ENCODE measurements around the gene BTBD7.

The BTBD7 gene

GRCh38 chr14:93317875-93318807 is 14.7 kb downstream of the BTBD7 start:
- Mint-ChIP-seq H3K27ac (no peak overlapping the region), H3K36me3 (peaks cover 16% of the 10 kb centered on the region), H3K4me3 (no peak overlapping the region), H3K9me3 (ENCODE audit: low read depth) (no peaks in the 10 kb centered on the region), H3K27me3 (no peaks in the 10 kb centered on the region), H3K4me1 (ENCODE audit: low read depth) (peaks cover 40% of the 10 kb centered on the region)

DNA sequence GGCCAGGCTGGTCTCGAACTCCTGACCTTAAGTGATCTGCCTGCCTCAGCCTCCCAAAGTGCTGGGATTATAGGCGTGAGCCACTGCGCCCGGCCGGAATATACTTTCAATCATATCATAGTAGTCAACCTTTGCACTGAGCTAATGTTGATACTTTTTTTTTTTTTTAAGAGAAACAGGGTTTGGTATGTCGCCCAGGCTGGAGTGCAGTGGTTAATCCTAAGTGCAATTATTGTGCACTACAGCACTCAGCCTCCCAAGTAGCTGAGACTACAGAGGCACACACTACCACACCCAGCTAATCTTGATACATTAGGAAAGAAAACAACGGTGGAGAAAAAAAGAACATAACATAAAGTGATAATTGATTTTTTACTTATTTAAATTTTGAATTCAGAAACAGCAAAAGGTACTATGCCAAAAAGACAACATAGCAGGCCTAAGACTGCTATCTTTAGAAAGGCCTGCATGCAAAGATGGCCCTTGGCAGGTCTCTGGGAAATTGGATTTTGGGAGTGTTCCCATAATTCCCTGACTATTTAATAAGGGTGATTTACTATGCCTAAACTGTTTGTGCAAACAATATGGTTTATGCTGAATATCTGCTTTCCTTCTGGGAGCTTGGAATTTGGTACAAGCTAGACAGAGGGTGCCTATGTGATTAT is 15.5 kb downstream of the BTBD7 start:
- peaks cover 44% of the 10 kb centered on the region for H3K4me1 Mint-ChIP-seq (ENCODE audit: low read depth)
- H3K27me3 Mint-ChIP-seq, result no peaks in the 10 kb centered on the region
- peaks cover 14% of the 10 kb centered on the region for H3K36me3 Mint-ChIP-seq
- no peak overlapping the region for H3K4me3 Mint-ChIP-seq
- no peaks in the 10 kb centered on the region for H3K9me3 Mint-ChIP-seq (ENCODE audit: low read depth)
- H3K27ac Mint-ChIP-seq, result no peak overlapping the region

- H3K27me3 Mint-ChIP-seq, result no peaks in the 10 kb centered on the region
- no peak overlapping the region for H3K4me3 Mint-ChIP-seq
- peaks cover 13% of the 10 kb centered on the region for H3K36me3 Mint-ChIP-seq
- no peak overlapping the region for H3K27ac Mint-ChIP-seq
- peaks cover 43% of the 10 kb centered on the region for H3K4me1 Mint-ChIP-seq (ENCODE audit: low read depth)
- H3K9me3 Mint-ChIP-seq (ENCODE audit: low read depth), result no peaks in the 10 kb centered on the region
These were observed 16.1 kb downstream of the BTBD7 start for GRCh38 chr14:93316716-93317115.

DNA sequence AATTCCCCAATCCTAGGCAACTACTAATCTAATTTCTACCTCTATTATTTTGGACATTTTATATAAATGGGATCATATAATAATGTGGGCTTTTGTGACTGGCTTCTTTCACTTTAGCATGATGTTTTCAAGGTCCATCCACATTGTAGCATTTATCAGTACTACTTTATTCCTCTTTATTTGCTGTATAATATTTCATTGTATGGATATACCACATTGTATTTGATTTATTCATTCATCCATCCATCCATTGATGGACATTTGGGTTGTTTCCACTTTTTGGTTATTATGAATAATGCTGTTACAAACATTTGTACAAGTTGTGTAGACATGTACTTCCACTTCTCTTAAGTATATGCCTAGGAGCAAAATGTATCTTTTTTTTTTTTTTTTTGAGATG is 17.3 kb downstream of the BTBD7 start:
- no peak overlapping the region for H3K4me3 Mint-ChIP-seq
- H3K36me3 Mint-ChIP-seq, result peaks cover 11% of the 10 kb centered on the region
- peaks cover 42% of the 10 kb centered on the region for H3K4me1 Mint-ChIP-seq (ENCODE audit: low read depth)
- no peaks in the 10 kb centered on the region for H3K9me3 Mint-ChIP-seq (ENCODE audit: low read depth)
- no peaks in the 10 kb centered on the region for H3K27me3 Mint-ChIP-seq
- H3K27ac Mint-ChIP-seq, result no peak overlapping the region

GRCh38 chr14:93311082-93311481 is 21.8 kb downstream of the BTBD7 start:
- H3K4me3 Mint-ChIP-seq, result no peak overlapping the region
- no peaks in the 10 kb centered on the region for H3K27me3 Mint-ChIP-seq
- H3K4me1 Mint-ChIP-seq (ENCODE audit: low read depth), result peaks cover 38% of the 10 kb centered on the region
- no peak overlapping the region for H3K27ac Mint-ChIP-seq
- H3K9me3 Mint-ChIP-seq (ENCODE audit: low read depth), result no peaks in the 10 kb centered on the region
- H3K36me3 Mint-ChIP-seq, result peaks cover 3% of the 10 kb centered on the region

GRCh38 chr14:93309427-93309966 is 23.3 kb downstream of the BTBD7 start:
- no peaks in the 10 kb centered on the region for H3K9me3 Mint-ChIP-seq (ENCODE audit: low read depth)
- no peak overlapping the region for H3K4me3 Mint-ChIP-seq
- peaks cover 42% of the 10 kb centered on the region for H3K4me1 Mint-ChIP-seq (ENCODE audit: low read depth)
- H3K36me3 Mint-ChIP-seq, result peaks cover 3% of the 10 kb centered on the region
- H3K27me3 Mint-ChIP-seq, result no peaks in the 10 kb centered on the region
- no peak overlapping the region for H3K27ac Mint-ChIP-seq

DNA sequence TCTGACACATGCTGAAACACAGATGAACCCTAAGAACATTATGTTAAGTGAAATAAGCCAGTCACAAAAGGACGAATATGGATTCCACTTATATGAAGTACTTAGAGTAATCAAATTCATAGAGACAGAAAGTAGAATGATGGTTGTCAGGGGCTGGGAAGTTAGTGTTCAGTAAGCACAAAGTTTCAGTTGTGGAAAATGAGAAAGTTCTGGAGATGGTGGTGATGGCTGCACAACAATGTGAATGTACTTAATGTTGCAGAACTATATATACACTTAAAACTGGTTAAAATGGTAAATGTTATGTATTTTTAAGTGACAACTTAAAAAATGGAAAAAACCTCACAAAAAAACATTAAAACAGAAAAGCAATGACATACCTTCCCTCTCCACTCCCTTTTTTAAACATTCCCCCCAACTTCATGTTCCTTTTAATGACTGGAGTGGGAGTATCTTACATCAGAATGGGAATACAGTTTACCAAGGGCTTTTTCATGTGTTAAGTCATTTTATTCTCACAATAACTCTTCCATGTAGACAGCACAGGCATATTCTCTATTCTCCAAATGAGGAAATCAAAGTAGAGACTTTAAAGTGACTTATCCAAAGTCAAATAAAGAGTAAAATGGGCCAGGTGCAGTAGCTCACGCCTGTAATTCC is 24.0 kb downstream of the BTBD7 start:
- Mint-ChIP-seq H3K9me3 (ENCODE audit: low read depth) (no peaks in the 10 kb centered on the region), H3K4me3 (no peak overlapping the region), H3K4me1 (ENCODE audit: low read depth) (peaks cover 42% of the 10 kb centered on the region), H3K27me3 (no peaks in the 10 kb centered on the region), H3K27ac (peak overlapping the region; percentile 0), H3K36me3 (peaks cover 3% of the 10 kb centered on the region)

DNA sequence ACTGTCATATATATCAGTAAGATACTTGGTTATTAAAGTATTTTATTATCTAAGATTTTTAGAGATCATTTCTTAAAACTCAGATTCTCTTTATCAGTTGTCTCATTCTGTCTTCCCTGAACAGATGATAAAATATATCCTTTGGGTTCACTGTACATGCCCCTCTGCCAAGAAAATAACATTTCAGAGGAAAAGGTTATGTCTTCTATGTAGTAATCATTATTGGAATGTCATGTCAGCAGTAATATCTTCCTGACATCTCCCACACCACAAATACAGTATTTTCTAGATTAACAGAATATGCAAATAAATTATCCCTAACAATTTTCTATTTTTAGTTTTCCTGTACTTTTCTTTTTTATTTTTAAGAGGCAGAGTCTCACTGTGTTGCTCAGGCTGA is 26.0 kb downstream of the BTBD7 start:
- peaks cover 38% of the 10 kb centered on the region for H3K4me1 Mint-ChIP-seq (ENCODE audit: low read depth)
- no peaks in the 10 kb centered on the region for H3K27me3 Mint-ChIP-seq
- H3K36me3 Mint-ChIP-seq, result peaks cover 3% of the 10 kb centered on the region
- no peak overlapping the region for H3K27ac Mint-ChIP-seq
- no peaks in the 10 kb centered on the region for H3K9me3 Mint-ChIP-seq (ENCODE audit: low read depth)
- no peak overlapping the region for H3K4me3 Mint-ChIP-seq

DNA sequence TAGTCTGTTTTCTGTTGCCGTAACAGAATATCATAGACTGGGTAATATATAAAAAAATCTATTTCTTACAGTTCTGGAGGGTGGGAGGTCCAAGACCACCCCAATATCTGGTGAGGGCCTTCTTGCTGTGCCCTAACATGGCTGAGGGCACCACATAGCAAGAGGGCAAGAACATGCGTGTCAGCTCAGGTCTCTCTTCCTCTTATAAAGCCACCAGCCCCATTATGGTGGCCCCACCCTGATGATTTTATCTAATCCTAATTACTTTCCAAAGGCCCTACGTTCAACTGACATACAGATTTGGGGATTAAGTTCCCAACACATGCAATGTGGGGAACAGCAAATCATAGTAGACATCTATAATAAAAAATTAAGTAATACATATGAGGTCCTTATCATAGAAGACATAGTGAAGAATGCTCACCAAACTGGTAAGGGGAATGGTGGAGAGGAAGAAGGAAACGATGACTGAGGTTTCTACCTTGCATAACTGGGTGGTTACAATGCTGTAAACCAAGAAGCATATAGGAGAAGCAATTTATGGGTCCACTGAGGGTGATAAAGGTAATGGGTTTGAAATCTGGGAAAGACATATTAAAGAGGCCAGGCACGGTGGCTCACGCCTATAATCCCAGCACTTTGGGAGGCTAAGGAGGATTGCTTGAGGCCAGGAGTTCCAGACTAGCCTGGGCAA is 27.0 kb downstream of the BTBD7 start:
- peaks cover 33% of the 10 kb centered on the region for H3K4me1 Mint-ChIP-seq (ENCODE audit: low read depth)
- H3K4me3 Mint-ChIP-seq, result no peak overlapping the region
- no peaks in the 10 kb centered on the region for H3K27me3 Mint-ChIP-seq
- H3K36me3 Mint-ChIP-seq, result peaks cover 3% of the 10 kb centered on the region
- H3K9me3 Mint-ChIP-seq (ENCODE audit: low read depth), result no peaks in the 10 kb centered on the region
- H3K27ac Mint-ChIP-seq, result no peak overlapping the region

DNA sequence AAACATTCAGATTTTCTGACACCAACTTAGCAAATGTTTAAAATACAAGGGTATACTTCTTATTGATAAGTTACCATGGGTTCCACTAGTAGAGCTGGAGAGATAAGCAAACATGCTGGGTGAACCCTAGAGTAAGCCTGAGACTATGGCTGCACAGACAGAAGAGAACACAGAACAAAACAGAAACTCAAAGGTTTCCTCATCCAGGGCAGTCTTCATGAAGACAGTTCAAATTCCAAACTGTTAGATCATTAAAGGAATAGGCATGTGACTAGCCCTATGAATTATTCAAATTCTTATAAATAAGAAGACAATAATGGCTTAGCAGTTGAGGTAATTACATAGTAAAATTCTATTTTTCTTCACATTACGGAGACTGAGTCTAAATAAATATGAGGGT is 28.1 kb downstream of the BTBD7 start:
- Mint-ChIP-seq H3K27me3 (no peaks in the 10 kb centered on the region), H3K36me3 (peaks cover 3% of the 10 kb centered on the region), H3K27ac (no peak overlapping the region), H3K4me1 (ENCODE audit: low read depth) (peaks cover 33% of the 10 kb centered on the region), H3K4me3 (no peak overlapping the region), H3K9me3 (ENCODE audit: low read depth) (no peaks in the 10 kb centered on the region)

- Mint-ChIP-seq H3K4me1 (ENCODE audit: low read depth) (peaks cover 29% of the 10 kb centered on the region), H3K27ac (no peak overlapping the region), H3K36me3 (peaks cover 3% of the 10 kb centered on the region), H3K4me3 (no peak overlapping the region), H3K9me3 (ENCODE audit: low read depth) (no peaks in the 10 kb centered on the region), H3K27me3 (no peaks in the 10 kb centered on the region)
These were observed 29.2 kb downstream of the BTBD7 start for GRCh38 chr14:93303659-93304058.

GRCh38 chr14:93302688-93303581 is 29.9 kb downstream of the BTBD7 start:
- Mint-ChIP-seq H3K36me3 (no peaks in the 10 kb centered on the region), H3K27me3 (no peaks in the 10 kb centered on the region), H3K27ac (no peak overlapping the region), H3K9me3 (ENCODE audit: low read depth) (no peaks in the 10 kb centered on the region), H3K4me1 (ENCODE audit: low read depth) (peaks cover 29% of the 10 kb centered on the region), H3K4me3 (no peak overlapping the region)

DNA sequence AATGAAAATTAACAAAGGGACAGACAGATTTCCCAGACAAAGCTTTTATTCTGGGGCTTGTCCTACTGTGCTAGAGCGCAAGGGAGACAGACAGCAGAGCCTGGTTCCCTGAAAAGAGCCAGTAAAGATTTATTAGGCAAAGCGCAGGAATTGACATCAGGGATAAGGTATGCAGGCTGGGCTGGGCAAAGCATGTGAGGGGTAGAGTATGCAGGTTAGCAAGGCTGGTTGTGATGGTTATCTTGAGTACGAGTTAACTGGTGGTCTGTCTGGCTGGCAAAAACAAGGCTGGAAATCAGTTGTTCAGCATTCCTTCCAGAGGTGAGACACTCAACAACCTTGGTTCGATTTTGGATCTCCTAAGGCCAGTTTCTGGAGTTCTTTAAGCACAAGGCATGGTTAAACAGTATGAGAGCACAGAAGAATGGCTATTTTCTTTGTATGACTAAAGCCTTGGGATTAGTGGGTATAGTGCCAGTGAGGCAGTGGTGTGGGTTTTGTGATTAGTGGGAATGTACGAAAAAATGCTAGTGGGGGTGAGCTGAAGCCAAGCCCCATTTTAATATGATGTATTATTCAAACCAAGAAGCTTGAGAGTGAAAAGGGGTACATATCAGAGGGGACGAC is 30.9 kb downstream of the BTBD7 start:
- H3K4me1 Mint-ChIP-seq (ENCODE audit: low read depth), result peaks cover 28% of the 10 kb centered on the region
- H3K4me3 Mint-ChIP-seq, result no peak overlapping the region
- H3K27me3 Mint-ChIP-seq, result no peaks in the 10 kb centered on the region
- no peak overlapping the region for H3K27ac Mint-ChIP-seq
- no peaks in the 10 kb centered on the region for H3K9me3 Mint-ChIP-seq (ENCODE audit: low read depth)
- H3K36me3 Mint-ChIP-seq, result no peaks in the 10 kb centered on the region

All from activated naive CD8-positive, alpha-beta T cell (primary cell).